ENCODE data around the gene BACH2.
"Not testable (repeated sequence)": the region's sequence is repeated elsewhere in the genome, so short reads cannot be mapped to it uniquely, and the experiment has no call there.

GRCh38 chr6:90032489-90033212, 264.0 kb downstream of the BACH2 start:
- TF ChIP-seq CTCF (conservative IDR thresholded peaks at IDR 0.05); ZFX (IDR thresholded peaks at IDR 0.05): not testable (repeated sequence)

Measured in C4-2B (cell line).